ENCODE results near the gene UNC13C. TPM values are rescaled to one million over a fixed set of nuclear protein-coding genes. Genes with fewer than 3 reads are reported as not detected.

UNC13C gene
- total RNA-seq, 2 donors from 2014 or later, result 1.2 to 4.2 TPM

DNA sequence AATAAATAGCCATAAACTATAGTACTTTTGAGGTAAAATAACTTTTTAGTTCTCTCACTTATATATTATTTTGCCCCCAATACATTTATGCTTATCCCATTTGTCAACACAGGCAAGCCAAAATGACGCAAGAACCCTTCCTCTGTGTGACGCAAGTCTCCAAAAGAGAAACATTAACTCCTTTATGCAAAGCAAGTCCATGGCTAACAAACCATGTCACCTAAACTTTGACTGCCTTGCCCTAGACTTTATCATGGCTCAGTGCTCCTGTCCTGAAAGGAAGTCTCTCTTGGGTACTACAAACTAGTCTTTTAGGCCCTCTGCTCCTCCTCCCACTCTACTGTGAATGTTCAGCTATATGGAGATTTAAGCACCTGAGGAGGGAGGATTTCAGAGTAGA is 230.5 kb downstream of the UNC13C start:
- no peaks in the 10 kb centered on the region for H3K4me1 ChIP-seq (ENCODE audit: control insufficient read depth in 1 of 2, low read depth in 2 of 2)
- ATAC-seq (ENCODE audit: insufficient number of reproducible peaks, low FRiP score, low read depth), result no peak
- H3K4me3 ChIP-seq, result no peak overlapping the region
- H3K27me3 ChIP-seq (replicated peaks; ENCODE audit: insufficient read depth), result no peaks in the 10 kb centered on the region
- no peak overlapping the region for H3K27ac ChIP-seq
- no peaks in the 10 kb centered on the region for H3K36me3 ChIP-seq
- no peak for DNase-seq (ENCODE audit: low spot score)
- TF ChIP-seq, protein P1, sequence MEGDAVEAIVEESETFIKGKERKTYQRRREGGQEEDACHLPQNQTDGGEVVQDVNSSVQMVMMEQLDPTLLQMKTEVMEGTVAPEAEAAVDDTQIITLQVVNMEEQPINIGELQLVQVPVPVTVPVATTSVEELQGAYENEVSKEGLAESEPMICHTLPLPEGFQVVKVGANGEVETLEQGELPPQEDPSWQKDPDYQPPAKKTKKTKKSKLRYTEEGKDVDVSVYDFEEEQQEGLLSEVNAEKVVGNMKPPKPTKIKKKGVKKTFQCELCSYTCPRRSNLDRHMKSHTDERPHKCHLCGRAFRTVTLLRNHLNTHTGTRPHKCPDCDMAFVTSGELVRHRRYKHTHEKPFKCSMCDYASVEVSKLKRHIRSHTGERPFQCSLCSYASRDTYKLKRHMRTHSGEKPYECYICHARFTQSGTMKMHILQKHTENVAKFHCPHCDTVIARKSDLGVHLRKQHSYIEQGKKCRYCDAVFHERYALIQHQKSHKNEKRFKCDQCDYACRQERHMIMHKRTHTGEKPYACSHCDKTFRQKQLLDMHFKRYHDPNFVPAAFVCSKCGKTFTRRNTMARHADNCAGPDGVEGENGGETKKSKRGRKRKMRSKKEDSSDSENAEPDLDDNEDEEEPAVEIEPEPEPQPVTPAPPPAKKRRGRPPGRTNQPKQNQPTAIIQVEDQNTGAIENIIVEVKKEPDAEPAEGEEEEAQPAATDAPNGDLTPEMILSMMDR (IDR thresholded peaks at IDR 0.05), result no peak
- H3K9me3 ChIP-seq, result no peaks in the 10 kb centered on the region

DNA sequence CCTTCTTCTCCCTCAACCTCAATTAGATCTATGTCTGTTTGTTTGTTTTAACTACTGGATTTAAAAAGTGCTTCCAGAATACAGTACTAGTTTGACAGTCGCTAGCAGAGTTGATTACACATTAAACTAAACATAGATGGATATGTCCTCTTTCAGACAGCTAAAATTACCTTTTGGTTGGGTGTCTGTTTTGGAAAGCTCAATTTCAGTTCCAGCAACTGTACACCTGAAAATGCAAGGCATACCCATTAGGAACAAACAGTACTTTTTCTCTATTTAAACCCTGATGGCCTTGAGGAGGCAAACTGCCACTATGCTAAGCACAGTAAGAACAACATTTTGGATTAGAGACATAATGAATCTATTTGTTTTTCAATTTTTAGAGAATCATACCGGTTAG is 234.4 kb downstream of the UNC13C start:
- Histone ChIP-seq H3K4me1 (ENCODE audit: control insufficient read depth in 1 of 2, low read depth in 2 of 2) (no peaks in the 10 kb centered on the region), H3K4me3 (no peak overlapping the region), H3K36me3 (no peaks in the 10 kb centered on the region), H3K27ac (no peak overlapping the region), H3K9me3 (no peaks in the 10 kb centered on the region), H3K27me3 (replicated peaks; ENCODE audit: insufficient read depth) (no peaks in the 10 kb centered on the region)
- TF ChIP-seq, protein P1 (IDR thresholded peaks at IDR 0.05), result no peak
- ATAC-seq (ENCODE audit: insufficient number of reproducible peaks, low FRiP score, low read depth) (no peak), DNase-seq (ENCODE audit: low spot score) (no peak)

DNA sequence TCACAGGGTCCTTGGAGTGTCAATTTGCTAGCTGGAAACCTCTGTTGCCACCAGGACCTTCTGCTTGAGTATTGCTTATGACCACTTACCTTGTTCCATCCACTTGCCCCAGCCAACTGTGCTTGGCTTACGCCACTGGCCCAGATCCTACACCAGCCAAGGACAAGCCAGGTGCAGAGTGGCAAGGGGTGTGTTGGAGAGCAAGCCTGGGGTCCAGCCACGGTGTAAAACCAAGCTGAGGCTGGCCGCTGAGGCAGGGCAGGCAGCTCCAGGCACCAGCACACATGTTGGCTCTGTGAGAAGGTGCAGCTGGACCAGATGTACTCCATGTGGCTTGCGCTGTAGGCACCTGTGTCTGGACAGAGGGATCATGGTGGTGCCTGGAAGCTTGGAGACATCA is 248.2 kb downstream of the UNC13C start:
- Histone ChIP-seq H3K4me1 (ENCODE audit: control insufficient read depth in 1 of 2, low read depth in 2 of 2) (no peaks in the 10 kb centered on the region), H3K36me3 (no peaks in the 10 kb centered on the region), H3K9me3 (no peaks in the 10 kb centered on the region), H3K27ac (no peak overlapping the region), H3K27me3 (replicated peaks; ENCODE audit: insufficient read depth) (no peaks in the 10 kb centered on the region), H3K4me3 (no peak overlapping the region)
- no peak for DNase-seq (ENCODE audit: low spot score)
- ATAC-seq (ENCODE audit: insufficient number of reproducible peaks, low FRiP score, low read depth), result no peak
- TF ChIP-seq, protein P1 (IDR thresholded peaks at IDR 0.05), result no peak

DNA sequence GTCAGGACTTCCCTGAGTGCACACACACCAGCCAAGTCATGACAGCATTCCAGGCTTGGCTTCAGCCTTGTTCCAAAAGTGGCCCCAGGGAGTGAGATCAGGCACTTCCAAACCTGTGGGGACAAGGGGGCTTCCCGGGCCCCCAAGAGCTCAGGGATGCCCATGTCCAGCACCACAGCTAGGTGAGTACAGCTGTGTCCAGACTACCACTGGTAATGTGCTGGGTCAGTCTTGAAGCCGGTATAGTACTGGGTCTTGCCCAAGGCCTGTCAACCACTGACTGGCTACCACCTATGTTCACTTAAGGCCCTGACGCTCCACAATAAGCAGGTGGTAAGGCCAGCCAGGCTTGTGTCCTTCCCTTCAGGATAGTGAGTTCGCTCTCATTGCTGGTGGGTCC is 249.3 kb downstream of the UNC13C start:
- TF ChIP-seq, protein P1 (IDR thresholded peaks at IDR 0.05), result no peak
- Histone ChIP-seq H3K9me3 (no peaks in the 10 kb centered on the region), H3K27me3 (replicated peaks; ENCODE audit: insufficient read depth) (no peaks in the 10 kb centered on the region), H3K36me3 (no peaks in the 10 kb centered on the region), H3K4me3 (no peak overlapping the region), H3K27ac (no peak overlapping the region), H3K4me1 (ENCODE audit: control insufficient read depth in 1 of 2, low read depth in 2 of 2) (no peaks in the 10 kb centered on the region)
- ATAC-seq (ENCODE audit: insufficient number of reproducible peaks, low FRiP score, low read depth) (no peak), DNase-seq (ENCODE audit: low spot score) (no peak)

DNA sequence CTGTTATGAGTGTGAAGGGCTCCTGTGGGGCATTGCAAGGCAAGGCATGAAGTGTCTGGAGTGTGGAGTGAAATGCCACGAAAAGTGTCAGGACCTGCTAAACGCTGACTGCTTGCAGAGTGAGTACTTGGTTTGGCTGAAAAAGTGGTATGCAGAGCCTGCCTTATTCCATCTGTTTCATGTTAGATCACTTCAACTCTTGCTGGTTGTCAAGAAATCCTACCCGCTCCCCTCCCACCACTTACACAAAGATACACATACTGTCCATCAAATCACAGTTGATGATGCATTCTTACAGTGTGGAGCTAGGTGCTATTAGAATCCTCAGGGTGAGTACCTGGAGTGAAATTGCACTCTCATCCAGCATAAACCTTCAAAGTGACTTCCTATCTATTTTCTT is 272.1 kb downstream of the UNC13C start:
- TF ChIP-seq, protein P1 (IDR thresholded peaks at IDR 0.05), result no peak
- H3K27me3 ChIP-seq (replicated peaks; ENCODE audit: insufficient read depth), result no peaks in the 10 kb centered on the region
- no peak overlapping the region for H3K4me3 ChIP-seq
- no peaks in the 10 kb centered on the region for H3K4me1 ChIP-seq (ENCODE audit: control insufficient read depth in 1 of 2, low read depth in 2 of 2)
- ATAC-seq (ENCODE audit: insufficient number of reproducible peaks, low FRiP score, low read depth) (no peak), DNase-seq (ENCODE audit: low spot score) (no peak)
- no peak overlapping the region for H3K27ac ChIP-seq
- no peaks in the 10 kb centered on the region for H3K9me3 ChIP-seq
- no peaks in the 10 kb centered on the region for H3K36me3 ChIP-seq

Measured in thoracic aorta (tissue), 2 donors.